Measurements from ENCODE around the gene GPN2. TPM values are rescaled to one million over a fixed set of nuclear protein-coding genes. Genes with fewer than 3 reads are reported as not detected.

GPN2 gene
- total and polyA plus RNA-seq, 12 donors, result 12.4 to 31.3 (median 20.4) TPM

GRCh38 chr1:26864610-26865480 is 25.2 kb downstream of the GPN2 start:
- H3K36me3 ChIP-seq, result no peaks in the 10 kb centered on the region
- H3K4me1 ChIP-seq, result peaks cover 0 to 22% (median 15%) of the 10 kb centered on the region in 9 donors
- DNase-seq (peak; percentile 96 to 97), ATAC-seq (peak; percentile 97 to 99 (median 99))
- no peaks in the 10 kb centered on the region for H3K9me3 ChIP-seq
- peak overlapping the region; percentile 82 to 99 (median 96) for H3K27ac ChIP-seq
- no peaks in the 10 kb centered on the region for H3K27me3 ChIP-seq
- peak overlapping the region; percentile 47 to 78 (median 70) for H3K4me3 ChIP-seq
- TF ChIP-seq CTCF (IDR thresholded peaks at IDR 0.05), result peak in 2 of 9 donors; percentile 13 to 14
- intact Hi-C loops (cut with DNase I), result loop anchor here in 1 of 10 donors (2.0 kb wide), 1 partner anchor 64 kb away; no protein-coding TSS in a partner anchor
- WGBS, 2 donors, result 0% methylated on average over 74 to 75 of the region's 75 CpGs

- TF ChIP-seq CTCF (IDR thresholded peaks at IDR 0.05), result no peak
- H3K27me3 ChIP-seq, result no peaks in the 10 kb centered on the region
- 64 to 73% methylated on average over 20 of the region's 20 CpGs for WGBS, 2 donors
- ATAC-seq (no peak), DNase-seq (no peak)
- H3K9me3 ChIP-seq, result no peaks in the 10 kb centered on the region
- H3K36me3 ChIP-seq, result no peaks in the 10 kb centered on the region
- H3K4me1 ChIP-seq, result peaks cover 0 to 22% (median 15%) of the 10 kb centered on the region in 9 donors
- intact Hi-C loops (cut with DNase I), result loop anchor here in 1 of 10 donors (2.0 kb wide), 1 partner anchor 63 kb away; no protein-coding TSS in a partner anchor
- H3K4me3 ChIP-seq, result peak overlapping the region in 5 of 10 donors; percentile 62 to 78 (median 73)
- no peak overlapping the region for H3K27ac ChIP-seq
Measured at GRCh38 chr1:26863685-26864077, 26.4 kb downstream of the GPN2 start.

GRCh38 chr1:26862781-26863684 is 27.1 kb downstream of the GPN2 start, which contains the start of gene SFN:
Gene SFN (plus strand): TSS chr1:26863149. CDS start chr1:26863213, 64 bp downstream.
- intact Hi-C loops (cut with DNase I), result no loop called here
- Histone ChIP-seq H3K36me3 (peaks cover 0 to 5% (median 0%) of the 10 kb centered on the region in 9 donors), H3K4me1 (peaks cover 0 to 22% (median 15%) of the 10 kb centered on the region in 9 donors), H3K9me3 (no peaks in the 10 kb centered on the region), H3K27me3 (no peaks in the 10 kb centered on the region), H3K27ac (peak within 1 kb of the TSS in 1 of 10 donors; percentile 96), H3K4me3 (peak within 1 kb of the TSS in 7 of 10 donors; percentile 45 to 78 (median 72))
- no peak for ATAC-seq
- 85 to 88% methylated on average over 37 of the region's 37 CpGs for WGBS, 2 donors
- DNase-seq, result no peak
- TF ChIP-seq CTCF (IDR thresholded peaks at IDR 0.05), result peak in 1 of 9 donors; percentile 26

GRCh38 chr1:26861889-26862378 is 28.1 kb downstream of the GPN2 start:
- H3K4me3 ChIP-seq, result no peak overlapping the region
- peaks cover 0 to 15% (median 0%) of the 10 kb centered on the region in 9 donors for H3K36me3 ChIP-seq
- intact Hi-C loops (cut with DNase I), result no loop called here
- DNase-seq (no peak), ATAC-seq (no peak)
- no peak for TF ChIP-seq CTCF (IDR thresholded peaks at IDR 0.05)
- H3K27me3 ChIP-seq, result no peaks in the 10 kb centered on the region
- H3K4me1 ChIP-seq, result peaks cover 0 to 22% (median 15%) of the 10 kb centered on the region in 9 donors
- no peak overlapping the region for H3K27ac ChIP-seq
- WGBS, 2 donors, result 82 to 87% methylated on average over 7 of the region's 7 CpGs
- H3K9me3 ChIP-seq, result no peaks in the 10 kb centered on the region

Measured in heart right ventricle (tissue), 16 donors.